HG03139 (cell line): ENCODE measurements around the gene ZCCHC9.

Experiments used
- ATAC-seq: cut with Tn5 transposase; IDR thresholded peaks from one replicate; pipeline ENCODE4 v1.9.1; 2021; ENCODE audit not compliant: unreplicated experiment

The ZCCHC9 gene

DNA sequence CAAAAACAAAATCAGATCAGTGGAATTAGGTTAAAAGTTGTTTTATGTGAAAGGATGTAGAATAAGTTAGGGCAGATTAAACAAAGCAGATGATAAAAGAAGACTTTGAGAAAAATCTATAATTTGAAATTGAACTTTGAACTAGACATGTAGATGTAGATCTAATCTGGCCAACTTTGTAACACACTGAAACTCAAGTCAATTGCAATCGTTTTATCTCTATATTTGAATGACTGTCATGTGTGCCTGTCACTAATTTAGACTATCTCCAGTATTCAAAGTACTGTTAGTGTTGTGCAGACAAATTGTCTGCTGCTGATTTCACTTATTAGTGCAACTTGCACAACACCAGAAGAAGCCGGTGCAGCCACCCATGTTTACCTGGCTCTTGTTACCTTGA is 52.7 kb downstream of the ZCCHC9 start:
- no peak for ATAC-seq

DNA sequence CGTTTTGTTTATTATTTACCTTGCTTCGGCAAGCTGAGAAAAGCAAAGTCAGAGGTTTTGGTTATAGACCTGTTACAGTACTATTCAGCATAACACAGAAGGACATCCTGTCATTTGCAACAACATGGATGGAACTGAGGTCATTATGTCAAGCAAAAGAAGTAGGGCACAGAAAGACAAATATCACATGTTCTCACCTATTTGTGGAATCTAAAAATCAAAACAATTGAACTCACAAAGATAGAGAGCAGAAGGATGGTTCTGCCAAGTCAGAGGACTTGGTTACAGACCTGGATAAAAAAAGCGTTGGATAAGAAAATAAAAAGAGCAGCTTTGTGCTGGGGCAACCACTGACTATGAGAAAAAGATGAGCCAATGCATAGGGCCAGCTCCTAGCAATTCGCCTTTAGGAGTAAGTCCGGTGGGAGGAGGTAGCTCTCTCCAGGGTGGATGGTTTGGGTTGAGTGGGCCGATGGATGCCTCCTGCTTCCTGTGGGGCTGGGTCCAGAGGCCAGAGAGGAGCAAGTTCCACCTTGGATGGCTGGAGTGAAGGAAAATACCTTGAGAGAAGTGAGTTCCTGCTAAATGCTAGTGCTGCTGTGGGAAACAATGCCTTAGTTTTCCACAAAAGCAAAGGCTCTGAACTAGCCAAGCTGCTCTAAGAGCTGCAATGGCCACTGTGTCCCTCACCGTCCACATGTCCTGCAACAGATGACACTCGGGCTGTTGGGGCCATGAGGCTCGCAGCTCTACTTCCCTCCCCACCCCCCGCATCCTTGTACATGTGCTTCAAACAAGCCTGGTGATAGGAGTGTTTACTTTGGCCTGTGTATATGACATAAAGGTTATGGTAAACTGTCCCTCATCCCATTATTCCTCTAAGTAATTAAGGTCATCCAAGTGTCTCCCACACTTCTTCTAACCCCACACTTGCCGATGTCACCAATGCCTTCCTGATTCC is 54.2 kb downstream of the ZCCHC9 start:
- no peak for ATAC-seq

DNA sequence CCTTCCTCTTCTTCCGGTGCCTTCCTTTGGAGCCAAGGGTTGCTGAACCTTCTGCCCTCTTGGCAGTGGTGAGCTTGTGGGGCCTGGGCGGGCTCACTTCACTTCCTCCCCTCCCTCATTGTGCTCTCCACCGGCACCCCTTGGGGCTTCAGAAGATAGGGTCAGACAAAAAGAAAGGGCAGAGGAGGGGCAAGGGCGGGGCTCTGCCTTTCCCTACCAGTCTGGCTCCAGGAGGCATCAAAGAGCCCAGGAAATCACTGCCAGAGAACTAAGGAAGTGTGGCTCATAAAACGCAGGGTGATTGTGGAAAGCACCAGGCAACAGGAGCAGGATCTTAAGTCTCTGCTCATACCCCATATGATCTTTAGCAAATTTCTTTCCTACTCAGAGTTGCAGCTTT is 57.7 kb downstream of the ZCCHC9 start:
- ATAC-seq: no peak

DNA sequence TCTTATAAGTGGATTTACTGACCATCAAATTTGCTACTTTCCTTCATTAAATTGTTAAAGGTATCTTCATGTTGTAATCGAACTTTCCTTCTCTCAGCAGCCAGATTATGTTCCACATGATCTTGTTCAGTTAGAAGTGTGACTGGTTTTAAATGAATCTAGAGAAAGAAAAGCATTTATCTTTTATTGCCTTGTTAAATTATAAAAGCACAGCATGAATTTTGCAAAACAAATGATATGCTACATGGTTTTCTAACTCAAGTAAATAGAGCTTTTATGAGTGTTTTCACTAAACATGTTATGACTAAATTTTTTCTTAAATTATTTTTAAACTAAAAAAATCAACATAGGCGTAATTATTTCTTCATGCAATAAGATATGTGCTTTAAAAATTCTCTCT is 58.5 kb downstream of the ZCCHC9 start:
- ATAC-seq: no peak

DNA sequence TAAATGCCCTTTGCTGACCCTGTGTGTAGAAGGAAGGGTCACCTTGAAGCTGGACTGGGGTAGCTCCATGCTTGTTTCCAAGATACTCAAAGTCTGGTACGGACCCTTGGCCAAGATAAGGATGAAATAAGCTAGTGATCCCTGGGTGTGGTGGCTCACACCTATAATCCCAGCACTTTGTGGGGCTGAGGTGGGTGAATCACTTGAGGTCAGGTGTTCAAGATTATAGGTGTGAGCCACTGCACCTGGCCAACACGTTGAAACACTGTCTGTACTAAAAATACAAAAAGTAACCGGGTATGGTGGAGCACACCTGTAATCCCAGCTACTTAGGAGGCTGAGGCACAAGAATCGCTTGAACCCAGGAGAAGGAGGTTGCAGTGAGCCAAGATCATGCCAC is 59.3 kb downstream of the ZCCHC9 start:
- ATAC-seq: no peak

DNA sequence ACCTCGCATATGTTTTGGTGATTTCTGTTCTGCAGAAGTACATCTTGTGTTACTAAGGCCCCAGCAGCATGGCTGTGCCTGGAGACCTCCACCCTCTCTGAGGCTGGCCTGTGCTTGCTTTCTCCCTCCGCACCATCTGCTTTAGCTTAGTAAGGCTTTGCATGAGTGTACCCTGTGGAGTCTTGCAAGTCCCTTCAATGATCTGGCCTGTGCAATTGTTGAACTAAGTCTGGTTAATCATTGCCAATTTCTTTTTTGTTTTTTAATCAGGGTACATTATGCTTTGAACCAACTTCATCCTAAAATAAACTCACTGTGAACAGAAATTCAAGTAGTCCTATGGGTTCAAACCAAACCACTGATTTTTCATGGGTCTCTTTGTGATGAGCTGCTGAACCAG is 60.2 kb downstream of the ZCCHC9 start:
- ATAC-seq: no peak
